Sciatic nerve (tissue), 2 donors: ENCODE results near the gene ASF1A. TPM values are rescaled to one million over a fixed set of nuclear protein-coding genes. Genes with fewer than 3 reads are reported as not detected.
A peak's percentile ranks its signal among the peaks of the same experiment; 100 is the strongest.

ENCODE experiments used
- ATAC-seq: fragments of 200-7000 bp; cut with Tn5 transposase; one replicate; pipeline ENCODE4 v1.9.1; 2020; ENCODE audit warnings: mild to moderate bottlenecking, moderate library complexity
- DNase-seq: peaks from one replicate; pipeline ENCODE4 v3.0.0-alpha.2; 2020; ENCODE audit warnings: low spot score
- intact Hi-C: fragments of 100-400 bp; cut with DNase I; formaldehyde crosslinking; loops from one replicate; pipeline ENCODE4 v1.14.2; 2022
- total RNA-seq: library from RNA; stranded (reverse); fragmentation: NEBNext Ultra II Directional; extraction: Animal tissue kit (Norgen Biotek cat#: 25700); gene quantifications from one replicate; pipeline ENCODE4 v1.2.1, GENCODE V29; 2021
- donor health status: DM: no; HTN: no; CAD: no.
- donor health status: DM: no; HTN: no; CAD: no.

ASF1A gene
- total RNA-seq, 1 donor from 2014 or later: 15.9 TPM

- ATAC-seq (no peak), DNase-seq (no peak)
- intact Hi-C loops: no loop called here
These were observed 9.7 kb downstream of the ASF1A start for GRCh38 chr6:118903691-118904090.

- intact Hi-C loops: no loop called here
These were observed 11.1 kb downstream of the ASF1A start for GRCh38 chr6:118905084-118905483.

GRCh38 chr6:118905851-118906250 lies 11.9 kb downstream of the ASF1A start:
- DNase-seq (no peak), ATAC-seq (no peak)
- intact Hi-C loops: no loop called here

More at GRCh38 chr6:118905084-118905483, 11.1 kb downstream of the ASF1A start:
- ATAC-seq (no peak), DNase-seq (no peak)

GRCh38 chr6:118908441-118908840 lies 14.5 kb downstream of the ASF1A start:
- no peak for ATAC-seq
- intact Hi-C loops: no loop called here
- no peak for DNase-seq

GRCh38 chr6:118912646-118913045 lies 18.7 kb downstream of the ASF1A start:
- no peak for ATAC-seq
- intact Hi-C loops: no loop called here
- no peak for DNase-seq

- intact Hi-C loops: no loop called here
- DNase-seq: no peak
- ATAC-seq: no peak
These were observed 19.2 kb downstream of the ASF1A start for GRCh38 chr6:118913161-118913560.

- DNase-seq: no peak
- ATAC-seq: no peak
- intact Hi-C loops: no loop called here
These were observed 20.6 kb downstream of the ASF1A start for GRCh38 chr6:118914598-118914997.

GRCh38 chr6:118917546-118918328 lies 23.8 kb downstream of the ASF1A start:
- DNase-seq (no peak), ATAC-seq (no peak)
- intact Hi-C loops: no loop called here

GRCh38 chr6:118918329-118918725 lies 24.4 kb downstream of the ASF1A start:
- intact Hi-C loops: no loop called here
- no peak for DNase-seq
- no peak for ATAC-seq

GRCh38 chr6:118921084-118921483 lies 27.1 kb downstream of the ASF1A start:
- intact Hi-C loops: no loop called here
- ATAC-seq (no peak), DNase-seq (no peak)

GRCh38 chr6:118923035-118923434 lies 29.1 kb downstream of the ASF1A start:
- ATAC-seq (no peak), DNase-seq (no peak)
- intact Hi-C loops: no loop called here

GRCh38 chr6:118930680-118931079 lies 36.7 kb downstream of the ASF1A start:
- ATAC-seq (no peak), DNase-seq (no peak)
- intact Hi-C loops: no loop called here

- intact Hi-C loops: no loop called here
- no peak for ATAC-seq
- no peak for DNase-seq
These were observed 37.5 kb downstream of the ASF1A start for GRCh38 chr6:118931436-118931835.

GRCh38 chr6:118932421-118932820 lies 38.5 kb downstream of the ASF1A start:
- no peak for ATAC-seq
- no peak for DNase-seq
- intact Hi-C loops: no loop called here

- no peak for DNase-seq
- intact Hi-C loops: no loop called here
- ATAC-seq: no peak
These were observed 40.0 kb downstream of the ASF1A start for GRCh38 chr6:118933855-118934460.

- peak; percentile 98 for ATAC-seq
- intact Hi-C loops: no loop called here
- peak; percentile 94 for DNase-seq
These were observed 40.7 kb downstream of the ASF1A start, which contains the start of gene MCM9 for GRCh38 chr6:118934461-118935330. MCM9 (minus strand) TSS chr6:118935159; CDS start chr6:118931723, 3,436 bp downstream.

- intact Hi-C loops: no loop called here
- no peak for ATAC-seq
These were observed 41.3 kb downstream of the ASF1A start for GRCh38 chr6:118935331-118935668.

GRCh38 chr6:118935978-118936703 lies 42.2 kb downstream of the ASF1A start:
- no peak for DNase-seq
- no peak for ATAC-seq
- intact Hi-C loops: no loop called here

More at GRCh38 chr6:118935331-118935668, 41.3 kb downstream of the ASF1A start:
- DNase-seq: no peak

- DNase-seq: no peak
- ATAC-seq: no peak
- intact Hi-C loops: no loop called here
These were observed 45.7 kb downstream of the ASF1A start for GRCh38 chr6:118939683-118940082.
